Gastrocnemius medialis (tissue), 4 donors: ENCODE data around the gene HES1.

Experiments
- CTCF ChIP-seq, 5 experiments: fragments of 450-650 bp in 3 of 5; fragments of 200-600 bp in 2 of 5; sonication (generic) in 2 of 5; IDR thresholded peaks in 4 of 5; conservative IDR thresholded peaks in 1 of 5; 1 replicate in 4 of 5; 2 replicates in 1 of 5; pipeline ENCODE4 v1.5.1; 2016 to 2019; ENCODE audit warnings: antibody characterized with exemption in 5 of 5, mild to moderate bottlenecking in 3 of 5, moderate library complexity in 3 of 5
- POLR2A ChIP-seq, 2 donors: fragments of 450-650 bp; IDR thresholded peaks; one replicate each; pipeline ENCODE4 v1.6.1; 2017; ENCODE audit warnings: antibody characterized with exemption in 2 of 2, mild to moderate bottlenecking in 2 of 2, moderate library complexity in 2 of 2

GRCh38 chr3:194185221-194185620 is 49.3 kb downstream of the HES1 start:
- no peak for TF ChIP-seq CTCF (IDR thresholded peaks at IDR 0.05 in 4 of 5, conservative IDR thresholded peaks at IDR 0.05 in 1 of 5)
- TF ChIP-seq POLR2A (IDR thresholded peaks at IDR 0.05): no peak
